GM21529 (cell line): Measurements from ENCODE around the gene PIGB.
"Not testable (repeated sequence)": the region's sequence is repeated elsewhere in the genome, so short reads cannot be mapped to it uniquely, and the experiment has no call there.

Experiments used
- ATAC-seq: cut with Tn5 transposase; IDR thresholded peaks from one replicate; pipeline ENCODE4 v1.9.1; 2021; ENCODE audit not compliant: unreplicated experiment

Gene PIGB

GRCh38 chr15:55372701-55373440 lies 53.8 kb downstream of the PIGB start:
- ATAC-seq, result peak; percentile 67

- ATAC-seq, result no peak
Observed at GRCh38 chr15:55379095-55379494, 60.1 kb downstream of the PIGB start.

GRCh38 chr15:55381595-55381994 lies 62.6 kb downstream of the PIGB start:
- no peak for ATAC-seq

- ATAC-seq, result no peak
Observed at GRCh38 chr15:55383687-55384086, 64.7 kb downstream of the PIGB start.

GRCh38 chr15:55387027-55387426 lies 68.0 kb downstream of the PIGB start:
- no peak for ATAC-seq

- no peak for ATAC-seq
Observed at GRCh38 chr15:55389264-55389607, 70.2 kb downstream of the PIGB start.

- no peak for ATAC-seq
Observed at GRCh38 chr15:55394694-55395093, 75.7 kb downstream of the PIGB start.

GRCh38 chr15:55398243-55398642 lies 79.2 kb downstream of the PIGB start:
- ATAC-seq, result no peak

GRCh38 chr15:55400050-55400449 lies 81.0 kb downstream of the PIGB start:
- ATAC-seq, result not testable (repeated sequence)

GRCh38 chr15:55401786-55402246 lies 82.8 kb downstream of the PIGB start:
- no peak for ATAC-seq

GRCh38 chr15:55402707-55403106 lies 83.7 kb downstream of the PIGB start:
- ATAC-seq, result peak; percentile 43

GRCh38 chr15:55403531-55403930 lies 84.5 kb downstream of the PIGB start:
- ATAC-seq, result peak; percentile 17
